Testis (tissue), 2 donors: Measurements from ENCODE around the gene DNAJC4.

Experiments
- POLR2A ChIP-seq: fragments of 450-650 bp; IDR thresholded peaks from one replicate; pipeline ENCODE4 v1.6.1; 2017; ENCODE audit warnings: antibody characterized with exemption, mild to moderate bottlenecking, moderate library complexity
- TF ChIP-seq, protein P1 (sequence below), 3 experiments: fragments of 450-650 bp in 2 of 3; fragments of 200-600 bp in 1 of 3; sonication (generic) in 1 of 3; IDR thresholded peaks; one replicate each; pipeline ENCODE4 v1.5.1; 2016 to 2019; ENCODE audit warnings: antibody characterized with exemption in 3 of 3, mild to moderate bottlenecking in 2 of 3, moderate library complexity in 1 of 3

- TF ChIP-seq, protein P1, sequence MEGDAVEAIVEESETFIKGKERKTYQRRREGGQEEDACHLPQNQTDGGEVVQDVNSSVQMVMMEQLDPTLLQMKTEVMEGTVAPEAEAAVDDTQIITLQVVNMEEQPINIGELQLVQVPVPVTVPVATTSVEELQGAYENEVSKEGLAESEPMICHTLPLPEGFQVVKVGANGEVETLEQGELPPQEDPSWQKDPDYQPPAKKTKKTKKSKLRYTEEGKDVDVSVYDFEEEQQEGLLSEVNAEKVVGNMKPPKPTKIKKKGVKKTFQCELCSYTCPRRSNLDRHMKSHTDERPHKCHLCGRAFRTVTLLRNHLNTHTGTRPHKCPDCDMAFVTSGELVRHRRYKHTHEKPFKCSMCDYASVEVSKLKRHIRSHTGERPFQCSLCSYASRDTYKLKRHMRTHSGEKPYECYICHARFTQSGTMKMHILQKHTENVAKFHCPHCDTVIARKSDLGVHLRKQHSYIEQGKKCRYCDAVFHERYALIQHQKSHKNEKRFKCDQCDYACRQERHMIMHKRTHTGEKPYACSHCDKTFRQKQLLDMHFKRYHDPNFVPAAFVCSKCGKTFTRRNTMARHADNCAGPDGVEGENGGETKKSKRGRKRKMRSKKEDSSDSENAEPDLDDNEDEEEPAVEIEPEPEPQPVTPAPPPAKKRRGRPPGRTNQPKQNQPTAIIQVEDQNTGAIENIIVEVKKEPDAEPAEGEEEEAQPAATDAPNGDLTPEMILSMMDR (IDR thresholded peaks at IDR 0.05) = no peak
- no peak for TF ChIP-seq POLR2A
Observed at GRCh38 chr11:64207256-64208085, 22.9 kb upstream of the DNAJC4 start.
